Stimulated activated effector memory CD8-positive, alpha-beta T cell treated with anti-CD3 and anti-CD28 coated beads, Interleukin-12 subunit alpha, Interleukin-12 subunit beta, amount 100 ng/mL, for 72 hours (primary cell): ENCODE measurements around the gene FSIP2.
A peak's percentile ranks its signal among the peaks of the same experiment; 100 is the strongest.
"Not testable (repeated sequence)": the region's sequence is repeated elsewhere in the genome, so short reads cannot be mapped to it uniquely, and the experiment has no call there.

Experiments used
- ATAC-seq: fragments of 150-1000 bp; cut with Tn5 transposase; 2 replicates; pipeline ENCODE4 v1.10.0; 2021
- DNase-seq, 2 donors: peaks; one replicate each; pipeline ENCODE4 v3.0.0; 2021 to 2022; ENCODE audit warnings: low spot score in 2 of 2
- H3K27ac Mint-ChIP-seq: one replicate; pipeline ENCODE4 v1.8.0; 2022; ENCODE audit warnings: mild to moderate bottlenecking, mixed read lengths
- H3K36me3 Mint-ChIP-seq: one replicate; pipeline ENCODE4 v1.8.0; 2022; ENCODE audit warnings: mild to moderate bottlenecking, mixed read lengths
- H3K4me1 Mint-ChIP-seq: one replicate; pipeline ENCODE4 v1.8.0; 2022; ENCODE audit warnings: mixed read lengths
- H3K4me3 Mint-ChIP-seq: one replicate; pipeline ENCODE4 v1.8.0; 2022; ENCODE audit warnings: mild to moderate bottlenecking, mixed read lengths
- H3K9me3 Mint-ChIP-seq: one replicate; pipeline ENCODE4 v1.8.0; 2022; ENCODE audit warnings: mixed read lengths

The FSIP2 gene

DNA sequence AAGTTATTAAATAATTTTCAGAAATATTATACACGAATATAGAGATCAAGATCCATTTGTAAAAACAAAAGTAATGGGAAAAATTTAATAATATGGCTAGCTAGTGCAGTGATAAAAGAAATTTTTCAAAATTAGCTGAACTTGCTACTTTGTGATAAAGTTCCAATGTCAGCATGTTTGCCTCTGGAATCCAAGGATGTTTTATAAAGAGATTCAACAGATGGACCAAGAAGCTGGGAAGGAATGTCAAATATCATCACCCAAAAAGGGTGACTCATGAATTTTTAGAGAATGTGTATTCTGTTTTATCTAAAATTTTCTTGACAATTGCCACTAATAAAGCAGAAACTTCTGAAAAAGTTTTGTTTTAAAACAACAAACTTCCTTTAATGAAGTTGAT is 95.3 kb downstream of the FSIP2 start:
- Mint-ChIP-seq H3K27ac (no peak overlapping the region), H3K4me3 (no peak overlapping the region), H3K4me1 (no peaks in the 10 kb centered on the region), H3K36me3 (no peaks in the 10 kb centered on the region), H3K9me3 (peaks cover 17% of the 10 kb centered on the region)
- ATAC-seq = no peak
- DNase-seq = no peak

DNA sequence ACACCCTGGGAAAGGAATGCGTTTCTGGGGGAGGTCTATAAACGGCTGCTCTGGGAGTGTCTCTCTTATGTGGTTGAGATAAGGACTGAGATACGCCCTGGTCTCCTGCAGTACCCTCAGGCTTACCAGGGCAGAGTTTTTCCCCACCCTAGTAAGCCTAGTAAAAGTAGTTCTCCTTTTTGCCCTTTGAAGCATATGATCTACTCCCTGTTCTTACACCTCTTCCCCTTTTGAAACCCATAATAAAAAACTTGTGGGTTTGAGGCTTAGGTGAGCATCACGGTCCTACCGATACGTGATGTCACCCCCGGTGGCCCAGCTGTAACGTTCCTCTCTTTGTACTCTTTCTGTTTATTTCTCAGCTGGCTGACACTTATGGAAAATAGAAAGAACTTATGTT is 97.4 kb downstream of the FSIP2 start:
- Mint-ChIP-seq H3K36me3 (no peaks in the 10 kb centered on the region), H3K27ac (no peak overlapping the region), H3K4me1 (no peaks in the 10 kb centered on the region), H3K4me3 (no peak overlapping the region), H3K9me3 (peaks cover 14% of the 10 kb centered on the region)
- ATAC-seq (no peak), DNase-seq (no peak)

DNA sequence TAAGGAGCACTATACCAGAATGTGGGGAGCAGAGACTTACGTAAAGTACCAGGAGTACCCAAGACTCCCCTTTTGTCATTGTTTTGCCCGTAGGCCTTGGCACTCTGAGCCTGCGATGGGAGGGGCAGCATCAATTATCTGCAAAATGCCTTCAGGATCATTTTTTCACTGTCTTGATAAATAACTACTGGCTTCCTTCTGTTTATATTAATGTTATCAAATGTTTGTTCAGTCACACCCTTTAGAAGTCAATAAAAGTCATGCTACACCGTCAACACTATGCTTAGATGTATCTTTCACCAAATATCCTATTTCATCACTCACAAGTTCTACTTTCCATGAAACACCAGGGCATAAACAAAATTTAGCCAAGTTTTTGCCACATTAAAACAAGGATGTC is 116.3 kb downstream of the FSIP2 start:
- Mint-ChIP-seq H3K36me3 (no peaks in the 10 kb centered on the region), H3K9me3 (peaks cover 15% of the 10 kb centered on the region), H3K4me1 (no peaks in the 10 kb centered on the region), H3K4me3 (no peak overlapping the region), H3K27ac (no peak overlapping the region)
- ATAC-seq = no peak
- DNase-seq = no peak

DNA sequence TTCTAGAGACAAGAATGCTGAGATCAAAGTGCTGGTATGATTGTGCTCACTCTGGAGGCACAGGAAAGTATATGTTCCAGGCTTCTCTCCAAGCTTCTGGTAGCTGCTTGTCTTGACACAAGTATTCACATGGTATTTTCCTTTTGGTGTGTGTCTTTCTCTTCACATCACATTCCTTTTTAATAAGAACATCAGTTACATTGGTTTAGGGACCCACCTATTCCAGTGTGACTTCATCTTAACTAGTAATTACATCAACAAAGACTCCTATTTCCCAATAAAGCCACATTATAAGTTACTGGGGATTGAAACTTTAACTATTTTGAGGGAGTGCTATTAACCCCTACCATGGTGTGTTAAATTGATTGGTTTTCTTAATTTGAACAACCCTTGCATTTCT is 119.1 kb downstream of the FSIP2 start:
- no peaks in the 10 kb centered on the region for H3K36me3 Mint-ChIP-seq
- no peak overlapping the region for H3K4me3 Mint-ChIP-seq
- ATAC-seq (no peak), DNase-seq (no peak)
- H3K4me1 Mint-ChIP-seq = no peaks in the 10 kb centered on the region
- H3K9me3 Mint-ChIP-seq = peaks cover 10% of the 10 kb centered on the region
- no peak overlapping the region for H3K27ac Mint-ChIP-seq

DNA sequence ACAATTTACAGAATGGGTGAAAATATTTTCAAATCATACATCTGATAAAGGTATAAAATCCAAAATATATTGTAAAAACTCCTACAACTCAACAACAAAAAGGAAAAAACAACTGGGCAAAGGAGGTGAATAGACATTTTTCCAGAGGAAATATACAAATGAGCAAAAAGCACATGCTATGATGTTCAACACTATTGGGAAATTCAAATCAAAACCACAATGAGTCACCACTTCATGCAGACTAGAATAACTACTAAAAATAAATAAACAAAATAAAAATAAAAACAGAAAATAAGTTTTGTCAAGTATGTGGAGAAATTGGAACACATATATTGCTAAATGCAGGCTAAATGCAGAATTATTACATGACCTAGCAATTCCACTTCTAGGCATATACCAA is 120.9 kb downstream of the FSIP2 start:
- H3K27ac Mint-ChIP-seq = no peak overlapping the region
- H3K4me1 Mint-ChIP-seq = no peaks in the 10 kb centered on the region
- H3K4me3 Mint-ChIP-seq = no peak overlapping the region
- peaks cover 20% of the 10 kb centered on the region for H3K9me3 Mint-ChIP-seq
- no peak for DNase-seq
- ATAC-seq = no peak
- no peaks in the 10 kb centered on the region for H3K36me3 Mint-ChIP-seq

DNA sequence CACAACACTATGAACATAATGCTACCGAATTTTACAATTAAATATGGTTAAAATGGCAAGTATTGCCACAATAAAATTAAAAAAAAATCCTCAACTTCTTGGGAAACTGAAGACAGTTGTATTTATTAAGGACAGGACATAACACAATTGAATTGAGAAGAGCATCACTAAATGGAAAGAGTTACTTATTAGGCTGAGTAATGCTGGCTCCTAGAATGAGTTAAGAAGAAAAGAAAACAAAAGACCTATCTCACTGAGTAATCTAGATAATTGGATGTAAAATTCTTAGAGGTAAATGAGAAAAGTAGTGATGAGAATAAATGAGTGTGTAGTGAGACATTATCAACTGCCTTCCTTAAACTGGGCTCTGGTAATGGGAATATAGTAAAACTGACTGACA is 121.7 kb downstream of the FSIP2 start:
- DNase-seq (no peak), ATAC-seq (no peak)
- H3K36me3 Mint-ChIP-seq = no peaks in the 10 kb centered on the region
- H3K4me3 Mint-ChIP-seq = no peak overlapping the region
- no peak overlapping the region for H3K27ac Mint-ChIP-seq
- H3K4me1 Mint-ChIP-seq = no peaks in the 10 kb centered on the region
- H3K9me3 Mint-ChIP-seq = peaks cover 20% of the 10 kb centered on the region

DNA sequence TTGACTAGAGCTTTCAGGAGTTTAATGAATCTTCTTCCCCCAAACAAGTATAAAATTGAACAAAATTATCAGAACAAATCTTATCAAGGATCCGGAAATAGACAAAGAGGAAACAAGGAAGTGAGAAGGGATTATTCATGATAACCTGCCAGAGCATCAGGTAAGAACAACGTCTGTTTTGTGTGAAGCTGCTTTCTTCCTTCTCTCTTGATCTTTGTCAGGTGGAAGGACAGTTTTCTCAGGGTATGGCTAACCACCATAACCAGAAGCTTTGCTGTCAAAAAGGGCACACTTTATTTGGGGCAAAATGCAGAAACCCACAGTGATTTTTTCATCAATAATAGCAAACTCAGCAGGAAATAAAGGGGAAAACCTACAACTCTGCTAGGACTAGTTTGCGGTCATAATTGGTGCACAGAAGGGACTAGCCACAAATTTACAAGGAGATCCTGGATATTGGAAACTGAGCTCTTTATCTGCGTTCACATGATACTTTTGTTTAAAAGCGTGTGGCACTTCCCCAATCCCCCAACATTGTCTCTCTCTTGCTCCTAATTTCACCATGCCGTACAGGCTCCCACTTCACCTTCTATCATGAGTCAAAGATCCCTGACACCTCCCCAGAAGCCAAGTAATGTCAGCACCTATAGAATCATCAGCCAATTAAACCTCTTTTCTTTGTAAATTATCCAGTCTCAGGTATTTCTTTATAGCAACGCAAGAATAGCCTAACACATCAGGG is 124.2 kb downstream of the FSIP2 start:
- peaks cover 20% of the 10 kb centered on the region for H3K9me3 Mint-ChIP-seq
- no peaks in the 10 kb centered on the region for H3K4me1 Mint-ChIP-seq
- no peak for DNase-seq
- H3K27ac Mint-ChIP-seq = no peak overlapping the region
- H3K4me3 Mint-ChIP-seq = no peak overlapping the region
- no peak for ATAC-seq
- no peaks in the 10 kb centered on the region for H3K36me3 Mint-ChIP-seq

DNA sequence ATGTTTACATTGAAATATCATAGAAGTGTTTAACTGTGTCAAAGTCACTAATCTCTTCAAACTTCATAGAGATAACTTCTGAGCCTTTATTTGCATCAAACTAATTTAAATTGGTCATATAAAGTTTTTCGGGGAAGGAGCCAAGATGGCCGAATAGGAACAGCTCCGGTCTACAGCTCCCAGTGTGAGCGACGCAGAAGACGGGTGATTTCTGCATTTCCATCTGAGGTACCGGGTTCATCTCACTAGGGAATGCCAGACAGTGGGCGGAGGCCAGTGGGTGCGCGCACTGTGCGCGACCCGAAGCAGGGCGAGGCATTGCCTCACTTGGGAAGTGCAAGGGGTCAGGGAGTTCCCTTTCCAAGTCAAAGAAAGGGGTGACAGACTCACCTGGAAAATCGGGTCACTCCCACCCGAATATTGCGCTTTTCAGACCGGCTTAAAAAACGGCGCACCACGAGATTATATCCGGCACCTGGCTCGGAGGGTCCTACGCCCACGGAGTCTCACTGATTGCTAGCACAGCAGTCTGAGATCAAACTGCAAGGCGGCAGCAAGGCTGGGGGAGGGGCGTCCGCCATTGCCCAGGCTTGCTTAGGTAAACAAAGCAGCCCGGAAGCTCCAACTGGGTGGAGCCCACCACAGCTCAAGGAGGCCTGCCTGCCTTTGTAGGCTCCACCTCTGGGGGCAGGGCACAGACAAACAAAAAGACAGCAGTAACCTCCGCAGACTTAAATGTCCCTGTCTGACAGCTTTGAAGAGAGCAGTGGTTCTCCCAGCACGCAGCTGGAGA is 126.1 kb downstream of the FSIP2 start:
- not testable (repeated sequence) for H3K4me3 Mint-ChIP-seq, H3K4me1 Mint-ChIP-seq, H3K27ac Mint-ChIP-seq, DNase-seq, ATAC-seq, H3K36me3 Mint-ChIP-seq
- peaks cover 20% of the 10 kb centered on the region for H3K9me3 Mint-ChIP-seq

DNA sequence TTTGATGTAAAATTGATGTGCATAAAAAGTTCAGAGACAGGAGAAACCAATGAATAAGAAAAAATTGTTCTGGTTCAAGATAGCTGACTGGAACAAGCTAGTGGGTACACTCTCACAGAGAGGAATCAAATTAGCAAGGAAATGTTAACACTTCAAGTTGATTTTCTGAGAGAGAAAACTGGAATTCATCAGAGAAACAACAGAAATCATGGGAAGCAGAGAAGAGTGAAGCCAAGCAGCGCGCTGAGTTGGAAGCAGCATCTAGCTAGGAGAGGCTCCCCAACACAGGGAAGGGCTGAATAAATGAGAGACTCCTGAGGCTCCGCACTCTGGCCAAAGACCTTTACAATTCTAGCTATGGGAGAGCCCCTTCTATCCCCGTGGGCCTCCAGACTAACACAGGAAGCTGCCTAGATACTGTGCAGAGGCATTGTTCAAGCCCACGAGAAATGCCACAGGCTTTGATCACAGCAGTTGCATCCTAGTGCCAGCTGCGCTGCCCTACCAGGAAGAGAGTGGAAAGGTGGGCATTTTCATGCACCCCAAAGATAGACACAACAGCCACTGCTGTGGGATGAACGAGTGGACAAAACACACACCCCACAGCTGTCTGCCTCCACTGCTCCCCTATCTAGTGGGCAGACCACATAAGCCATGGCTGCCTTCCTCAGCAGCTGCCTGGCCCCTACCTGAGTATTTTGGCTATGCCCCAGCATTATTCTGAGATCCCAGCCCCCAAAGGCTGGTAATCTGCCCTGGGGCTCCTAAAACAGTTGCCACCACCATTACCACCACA is 136.7 kb downstream of the FSIP2 start:
- Mint-ChIP-seq H3K4me1 (no peaks in the 10 kb centered on the region), H3K9me3 (peaks cover 4% of the 10 kb centered on the region), H3K4me3 (no peak overlapping the region), H3K27ac (no peak overlapping the region), H3K36me3 (no peaks in the 10 kb centered on the region)
- no peak for DNase-seq
- peak; percentile 44 for ATAC-seq

DNA sequence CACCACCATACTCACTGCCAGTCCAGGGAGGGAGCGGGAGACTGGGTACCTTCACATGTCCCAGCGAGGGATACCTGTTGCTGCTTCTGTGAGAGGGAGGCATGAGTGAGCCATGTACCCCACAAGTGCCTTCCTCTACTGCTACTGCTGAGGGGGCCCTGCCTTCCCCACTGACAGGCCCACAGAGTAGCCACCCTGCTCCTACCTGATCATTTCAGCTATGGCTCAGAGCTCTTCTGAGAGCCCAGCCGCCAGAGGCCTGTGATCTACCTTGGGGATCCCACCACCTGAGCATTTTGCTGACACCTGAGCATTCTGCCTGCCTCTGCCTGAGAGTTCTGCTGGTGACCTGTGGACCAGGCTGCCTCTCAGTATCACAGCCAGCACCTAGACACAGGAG is 137.6 kb downstream of the FSIP2 start:
- no peak for DNase-seq
- Mint-ChIP-seq H3K9me3 (peaks cover 4% of the 10 kb centered on the region), H3K27ac (no peak overlapping the region), H3K4me1 (no peaks in the 10 kb centered on the region), H3K36me3 (no peaks in the 10 kb centered on the region), H3K4me3 (no peak overlapping the region)
- peak; percentile 34 for ATAC-seq

DNA sequence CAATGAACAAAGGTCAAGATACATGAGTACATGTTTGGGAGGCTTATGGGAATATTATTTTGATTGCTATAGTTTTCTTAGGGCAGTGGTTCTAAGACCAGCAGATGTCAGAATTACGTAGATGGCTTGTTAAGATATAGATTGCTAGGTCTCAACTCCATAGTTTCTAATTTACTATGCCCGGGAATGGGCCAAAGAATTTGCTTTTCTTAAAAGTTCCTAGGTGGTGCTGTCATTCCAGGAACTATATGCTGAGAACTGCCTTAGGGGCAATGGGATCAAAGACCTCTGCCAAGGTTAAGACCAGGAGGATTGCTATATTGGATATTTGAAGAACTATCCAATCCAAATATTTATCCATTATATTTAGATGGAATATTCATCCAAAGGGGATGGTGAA is 141.8 kb downstream of the FSIP2 start:
- Mint-ChIP-seq H3K4me3 (no peak overlapping the region), H3K9me3 (peaks cover 4% of the 10 kb centered on the region), H3K27ac (no peak overlapping the region), H3K36me3 (no peaks in the 10 kb centered on the region), H3K4me1 (no peaks in the 10 kb centered on the region)
- DNase-seq = no peak
- no peak for ATAC-seq
